ENCODE data around the gene ITPR2. TPM values are rescaled to one million over a fixed set of nuclear protein-coding genes. Genes with fewer than 3 reads are reported as not detected.
"Not testable (repeated sequence)": the region's sequence is repeated elsewhere in the genome, so short reads cannot be mapped to it uniquely, and the experiment has no call there.

The ITPR2 gene
- total RNA-seq, 2 experiments from 2014 or later: 25.6 to 44.7 TPM

- Histone ChIP-seq H3K27ac (ENCODE audit: low read depth, low read length, poor library complexity, severe bottlenecking) (no peak overlapping the region), H4K20me1 (ENCODE audit: insufficient read depth, low read length) (no peaks in the 10 kb centered on the region), H3K36me3 (ENCODE audit: insufficient read depth, low read length) (no peaks in the 10 kb centered on the region), H2AFZ (ENCODE audit: low read length) (no peak overlapping the region), H3K9me2 (ENCODE audit: insufficient read depth, low read length) (no peaks in the 10 kb centered on the region), H3K9me3 (ENCODE audit: low read length) (no peaks in the 10 kb centered on the region), H3K79me2 (ENCODE audit: insufficient read depth, low read depth, low read length) (no peaks in the 10 kb centered on the region), H3K4me2 (ENCODE audit: low read length) (no peak overlapping the region), H3K4me3 (ENCODE audit: low read depth, low read length, poor library complexity, severe bottlenecking) (no peak overlapping the region), H3K4me1 (ENCODE audit: insufficient read depth, low read length, poor library complexity, severe bottlenecking) (no peaks in the 10 kb centered on the region)
- CTCF ChIA-PET (ENCODE audit: unreplicated experiment): no interaction called here
- TF ChIP-seq CTCF (conservative IDR thresholded peaks at IDR 0.05; ENCODE audit: low read length): no peak
- TF ChIP-seq EZH2phosphoT487 (IDR thresholded peaks at IDR 0.05; ENCODE audit: borderline replicate concordance, low read depth, low read length): no peak
- intact Hi-C loops (cut with micrococcal nuclease; ENCODE audit: unreplicated experiment): no loop called here
- BruUV-seq (replicated peaks): no TSS peak
- POLR2A ChIA-PET: interaction anchor here (0.6 to 1.9 kb wide), 2 partner anchors 11 to 44 kb away, joined by 3 to 9 read pairs; no protein-coding TSS in a partner anchor
- DNase-seq (ENCODE audit: low spot score): no peak
Measured at GRCh38 chr12:26608706-26609105, 224.3 kb downstream of the ITPR2 start.

GRCh38 chr12:26608273-26608672, 224.7 kb downstream of the ITPR2 start:
- no TSS peak for BruUV-seq (replicated peaks)
- Histone ChIP-seq H3K79me2 (ENCODE audit: insufficient read depth, low read depth, low read length) (no peaks in the 10 kb centered on the region), H3K27ac (ENCODE audit: low read depth, low read length, poor library complexity, severe bottlenecking) (no peak overlapping the region), H2AFZ (ENCODE audit: low read length) (no peak overlapping the region), H4K20me1 (ENCODE audit: insufficient read depth, low read length) (no peaks in the 10 kb centered on the region), H3K4me3 (ENCODE audit: low read depth, low read length, poor library complexity, severe bottlenecking) (no peak overlapping the region), H3K4me1 (ENCODE audit: insufficient read depth, low read length, poor library complexity, severe bottlenecking) (no peaks in the 10 kb centered on the region), H3K36me3 (ENCODE audit: insufficient read depth, low read length) (no peaks in the 10 kb centered on the region), H3K9me2 (ENCODE audit: insufficient read depth, low read length) (no peaks in the 10 kb centered on the region), H3K4me2 (ENCODE audit: low read length) (no peak overlapping the region), H3K9me3 (ENCODE audit: low read length) (no peaks in the 10 kb centered on the region)
- intact Hi-C loops (cut with micrococcal nuclease; ENCODE audit: unreplicated experiment): no loop called here
- ChIA-PET POLR2A (interaction anchor here (1.9 kb wide), 1 partner anchor 10 kb away, joined by 9 read pairs; no protein-coding TSS in a partner anchor), CTCF (ENCODE audit: unreplicated experiment) (no interaction called here)
- TF ChIP-seq CTCF (conservative IDR thresholded peaks at IDR 0.05; ENCODE audit: low read length) (no peak), EZH2phosphoT487 (IDR thresholded peaks at IDR 0.05; ENCODE audit: borderline replicate concordance, low read depth, low read length) (no peak)
- DNase-seq (ENCODE audit: low spot score): no peak

- H4K20me1 ChIP-seq (ENCODE audit: insufficient read depth, low read length): no peaks in the 10 kb centered on the region
- DNase-seq (ENCODE audit: low spot score): no peak
- no TSS peak for BruUV-seq (replicated peaks)
- H3K9me2 ChIP-seq (ENCODE audit: insufficient read depth, low read length): no peaks in the 10 kb centered on the region
- H3K27ac ChIP-seq (ENCODE audit: low read depth, low read length, poor library complexity, severe bottlenecking): no peak overlapping the region
- ChIA-PET CTCF (ENCODE audit: unreplicated experiment) (no interaction called here), POLR2A (interaction anchor here (0.7 kb wide), 2 partner anchors 13 to 35 kb away, joined by 3 read pairs; no protein-coding TSS in a partner anchor)
- TF ChIP-seq CTCF (conservative IDR thresholded peaks at IDR 0.05; ENCODE audit: low read length) (no peak), EZH2phosphoT487 (IDR thresholded peaks at IDR 0.05; ENCODE audit: borderline replicate concordance, low read depth, low read length) (no peak)
- H3K9me3 ChIP-seq (ENCODE audit: low read length): no peaks in the 10 kb centered on the region
- H2AFZ ChIP-seq (ENCODE audit: low read length): no peak overlapping the region
- no peak overlapping the region for H3K4me3 ChIP-seq (ENCODE audit: low read depth, low read length, poor library complexity, severe bottlenecking)
- H3K36me3 ChIP-seq (ENCODE audit: insufficient read depth, low read length): no peaks in the 10 kb centered on the region
- H3K4me1 ChIP-seq (ENCODE audit: insufficient read depth, low read length, poor library complexity, severe bottlenecking): no peaks in the 10 kb centered on the region
- H3K79me2 ChIP-seq (ENCODE audit: insufficient read depth, low read depth, low read length): no peaks in the 10 kb centered on the region
- no peak overlapping the region for H3K4me2 ChIP-seq (ENCODE audit: low read length)
- intact Hi-C loops (cut with micrococcal nuclease; ENCODE audit: unreplicated experiment): no loop called here
Measured at GRCh38 chr12:26606911-26607310, 226.1 kb downstream of the ITPR2 start.

GRCh38 chr12:26604813-26605212, 228.2 kb downstream of the ITPR2 start:
- H3K9me2 ChIP-seq (ENCODE audit: insufficient read depth, low read length); H3K4me3 ChIP-seq (ENCODE audit: low read depth, low read length, poor library complexity, severe bottlenecking); H3K27ac ChIP-seq (ENCODE audit: low read depth, low read length, poor library complexity, severe bottlenecking); BruUV-seq (replicated peaks); H3K36me3 ChIP-seq (ENCODE audit: insufficient read depth, low read length); intact Hi-C loops (cut with micrococcal nuclease; ENCODE audit: unreplicated experiment); H2AFZ ChIP-seq (ENCODE audit: low read length); CTCF ChIA-PET (ENCODE audit: unreplicated experiment); H3K4me2 ChIP-seq (ENCODE audit: low read length); H3K9me3 ChIP-seq (ENCODE audit: low read length); DNase-seq (ENCODE audit: low spot score); H3K79me2 ChIP-seq (ENCODE audit: insufficient read depth, low read depth, low read length); H3K4me1 ChIP-seq (ENCODE audit: insufficient read depth, low read length, poor library complexity, severe bottlenecking); H4K20me1 ChIP-seq (ENCODE audit: insufficient read depth, low read length): not testable (repeated sequence)
- POLR2A ChIA-PET: interaction anchor here (1.0 kb wide), 1 partner anchor 21 kb away, joined by 3 read pairs; no protein-coding TSS in a partner anchor
